Measurements from ENCODE around the gene MFSD2B.

MFSD2B gene

GRCh38 chr2:24073816-24074215 lies 63.9 kb downstream of the MFSD2B start:
- TF ChIP-seq, protein P1, sequence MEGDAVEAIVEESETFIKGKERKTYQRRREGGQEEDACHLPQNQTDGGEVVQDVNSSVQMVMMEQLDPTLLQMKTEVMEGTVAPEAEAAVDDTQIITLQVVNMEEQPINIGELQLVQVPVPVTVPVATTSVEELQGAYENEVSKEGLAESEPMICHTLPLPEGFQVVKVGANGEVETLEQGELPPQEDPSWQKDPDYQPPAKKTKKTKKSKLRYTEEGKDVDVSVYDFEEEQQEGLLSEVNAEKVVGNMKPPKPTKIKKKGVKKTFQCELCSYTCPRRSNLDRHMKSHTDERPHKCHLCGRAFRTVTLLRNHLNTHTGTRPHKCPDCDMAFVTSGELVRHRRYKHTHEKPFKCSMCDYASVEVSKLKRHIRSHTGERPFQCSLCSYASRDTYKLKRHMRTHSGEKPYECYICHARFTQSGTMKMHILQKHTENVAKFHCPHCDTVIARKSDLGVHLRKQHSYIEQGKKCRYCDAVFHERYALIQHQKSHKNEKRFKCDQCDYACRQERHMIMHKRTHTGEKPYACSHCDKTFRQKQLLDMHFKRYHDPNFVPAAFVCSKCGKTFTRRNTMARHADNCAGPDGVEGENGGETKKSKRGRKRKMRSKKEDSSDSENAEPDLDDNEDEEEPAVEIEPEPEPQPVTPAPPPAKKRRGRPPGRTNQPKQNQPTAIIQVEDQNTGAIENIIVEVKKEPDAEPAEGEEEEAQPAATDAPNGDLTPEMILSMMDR (IDR thresholded peaks at IDR 0.05), result no peak
- Histone ChIP-seq H3K4me1 (peaks cover 11% of the 10 kb centered on the region), H3K27me3 (ENCODE audit: control insufficient read depth, insufficient read depth, low read length) (no peaks in the 10 kb centered on the region), H3K9ac (no peak overlapping the region), H3K79me2 (peaks cover 8% of the 10 kb centered on the region), H3K4me2 (ENCODE audit: low read length) (no peak overlapping the region), H3K9me3 (ENCODE audit: control insufficient read depth, low read length) (no peaks in the 10 kb centered on the region), H3K27ac (no peak overlapping the region), H3K36me3 (ENCODE audit: control insufficient read depth, insufficient read depth, low read length) (no peaks in the 10 kb centered on the region), H3K4me3 (ENCODE audit: low read depth, low read length) (no peak overlapping the region), H2AFZ (no peak overlapping the region)

- Histone ChIP-seq H2AFZ (peak overlapping the region; percentile 71), H3K9ac (peak overlapping the region; percentile 42), H3K36me3 (ENCODE audit: control insufficient read depth, insufficient read depth, low read length) (no peaks in the 10 kb centered on the region)
Observed at GRCh38 chr2:24075259-24075658, 65.4 kb downstream of the MFSD2B start.

More at GRCh38 chr2:24075259-24075658, 65.4 kb downstream of the MFSD2B start:
- Histone ChIP-seq H3K4me2 (ENCODE audit: low read length) (peak overlapping the region; percentile 71), H3K9me3 (ENCODE audit: control insufficient read depth, low read length) (no peaks in the 10 kb centered on the region), H3K4me3 (ENCODE audit: low read depth, low read length) (peak overlapping the region; percentile 79), H3K79me2 (peaks cover 8% of the 10 kb centered on the region), H3K4me1 (peaks cover 11% of the 10 kb centered on the region), H3K27me3 (ENCODE audit: control insufficient read depth, insufficient read depth, low read length) (no peaks in the 10 kb centered on the region), H3K27ac (peak overlapping the region; percentile 78)
- TF ChIP-seq, protein P1 (IDR thresholded peaks at IDR 0.05), result no peak

Measured in parathyroid adenoma (tissue), 2 donors.